ENCODE data around the gene BLVRA.

Gene BLVRA

DNA sequence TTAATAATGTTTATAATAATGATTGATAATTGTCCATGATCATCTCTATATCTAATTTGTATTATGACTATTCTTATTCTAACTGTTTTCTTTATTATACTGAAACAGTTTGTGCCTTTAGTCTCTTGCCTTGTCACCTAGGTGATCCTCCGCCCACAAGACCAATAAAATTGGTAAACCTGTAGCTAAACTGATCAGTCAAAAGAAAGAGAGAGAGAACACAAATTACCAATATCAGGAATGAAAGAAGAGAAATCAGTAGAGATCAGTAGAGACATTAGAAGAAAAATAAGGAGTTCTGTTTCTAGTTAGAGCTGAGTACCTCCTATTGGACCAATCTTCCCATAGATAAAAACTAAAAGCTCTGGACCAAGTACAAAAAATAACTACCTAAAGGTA lies 23.1 kb upstream of the BLVRA start:
- peak overlapping the region; percentile 90 for H3K27ac Mint-ChIP-seq
- H3K27me3 Mint-ChIP-seq = no peaks in the 10 kb centered on the region
- H3K36me3 Mint-ChIP-seq (ENCODE audit: low read depth) = no peaks in the 10 kb centered on the region
- peaks cover 26% of the 10 kb centered on the region for H3K4me1 Mint-ChIP-seq (ENCODE audit: low read depth)
- no peaks in the 10 kb centered on the region for H3K9me3 Mint-ChIP-seq
- H3K4me3 Mint-ChIP-seq = no peak overlapping the region
- DNase-seq = no peak

DNA sequence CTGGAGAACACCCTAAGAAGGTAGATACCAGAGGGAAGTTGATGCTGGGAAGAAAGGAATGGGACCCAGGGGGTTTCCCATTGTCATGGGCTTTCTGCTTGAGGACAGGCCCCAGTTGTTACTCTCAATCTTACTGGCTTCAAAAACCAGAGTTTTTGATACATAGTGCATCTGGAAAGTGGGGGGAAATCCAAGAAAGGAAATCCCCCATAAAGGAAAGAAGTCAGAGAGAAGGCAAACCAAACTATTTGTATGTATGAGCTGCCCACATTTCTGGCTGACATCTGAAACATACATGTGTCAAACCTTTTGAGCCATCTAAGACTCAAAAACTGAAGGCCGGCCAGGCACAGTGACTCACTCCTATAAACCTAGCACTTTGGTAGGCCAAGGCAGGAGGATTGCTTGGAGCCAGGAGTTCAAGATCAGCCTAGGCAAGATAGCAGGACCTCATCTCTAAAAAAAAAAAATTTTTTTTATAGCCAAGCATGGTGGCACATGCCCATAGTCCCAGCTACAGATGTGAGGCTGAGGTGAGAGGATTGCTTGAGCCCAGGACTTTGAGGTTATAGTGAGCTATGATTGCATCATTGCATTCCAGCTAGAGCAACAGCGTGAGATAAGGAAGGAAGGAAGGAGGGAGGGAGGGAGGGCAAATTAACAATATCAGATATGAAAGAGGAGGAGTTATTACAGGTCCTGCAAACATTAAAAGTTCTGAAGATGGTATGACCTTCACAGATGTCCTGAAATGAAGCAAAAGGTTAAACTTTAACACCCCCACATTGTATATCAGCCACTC lies 22.5 kb upstream of the BLVRA start:
- DNase-seq = no peak
- H3K4me3 Mint-ChIP-seq = no peak overlapping the region

DNA sequence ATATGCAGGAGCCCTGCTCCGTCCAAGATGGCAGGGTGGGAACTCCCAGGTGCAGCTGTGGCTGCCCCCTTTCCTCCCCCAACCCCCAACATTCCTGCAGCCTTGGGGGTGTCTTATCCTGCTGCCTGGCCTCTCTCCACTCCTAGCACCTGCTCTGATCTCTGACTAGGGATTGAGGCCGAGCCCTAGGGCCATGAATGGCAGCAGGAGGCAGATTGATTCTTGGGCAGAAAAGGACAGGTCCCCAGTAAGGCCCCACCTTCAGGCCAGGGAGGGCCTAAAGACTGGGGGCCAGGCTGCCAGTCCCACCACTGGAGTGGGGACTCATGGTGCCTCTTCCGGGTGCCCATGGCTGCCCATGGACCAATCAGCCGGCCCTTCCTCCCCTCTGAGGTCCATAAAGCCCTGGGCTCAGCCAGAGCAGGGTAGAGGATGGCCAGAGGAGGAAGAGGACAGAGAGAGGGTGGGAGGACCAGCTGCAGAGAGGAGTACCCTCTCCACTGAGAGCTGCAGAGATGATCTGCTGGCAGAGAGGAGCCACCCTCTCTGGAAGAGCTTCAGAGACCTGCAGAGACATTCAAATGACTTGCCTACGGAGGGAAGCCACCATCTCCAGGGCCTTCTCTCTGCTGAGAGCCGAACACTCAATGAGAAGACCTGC lies 20.9 kb upstream of the BLVRA start:
- Mint-ChIP-seq H3K36me3 (ENCODE audit: low read depth) (no peaks in the 10 kb centered on the region), H3K27ac (no peak overlapping the region), H3K27me3 (no peaks in the 10 kb centered on the region), H3K4me3 (no peak overlapping the region), H3K4me1 (ENCODE audit: low read depth) (peaks cover 23% of the 10 kb centered on the region), H3K9me3 (no peaks in the 10 kb centered on the region)
- no peak for DNase-seq

More for the DNA sequence above, 22.5 kb upstream of the BLVRA start:
- Mint-ChIP-seq H3K4me1 (ENCODE audit: low read depth) (peaks cover 26% of the 10 kb centered on the region), H3K9me3 (no peaks in the 10 kb centered on the region), H3K27ac (peak overlapping the region; percentile 90), H3K27me3 (no peaks in the 10 kb centered on the region), H3K36me3 (ENCODE audit: low read depth) (no peaks in the 10 kb centered on the region)

DNA sequence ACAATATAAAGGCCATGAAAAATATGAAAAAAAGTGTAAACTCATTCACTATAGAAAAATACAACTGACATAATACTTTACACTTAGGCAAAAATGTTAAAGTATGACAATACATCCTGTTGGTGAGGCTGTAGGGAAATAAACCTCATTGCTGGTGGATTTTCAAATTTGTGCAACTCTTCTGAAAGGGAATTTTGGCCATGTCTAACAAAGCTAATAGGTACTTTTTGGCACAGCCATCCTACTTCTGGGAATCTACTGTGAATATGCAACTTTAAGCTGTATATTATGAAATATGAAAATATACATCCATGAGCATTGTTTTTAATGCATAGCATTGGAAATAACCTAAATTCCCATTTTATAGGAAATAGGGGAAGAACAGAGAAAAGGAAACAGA lies 15.8 kb upstream of the BLVRA start:
- Mint-ChIP-seq H3K27ac (no peak overlapping the region), H3K27me3 (peaks cover 8% of the 10 kb centered on the region), H3K4me1 (ENCODE audit: low read depth) (no peaks in the 10 kb centered on the region), H3K36me3 (ENCODE audit: low read depth) (no peaks in the 10 kb centered on the region), H3K9me3 (no peaks in the 10 kb centered on the region), H3K4me3 (no peak overlapping the region)
- DNase-seq = no peak

DNA sequence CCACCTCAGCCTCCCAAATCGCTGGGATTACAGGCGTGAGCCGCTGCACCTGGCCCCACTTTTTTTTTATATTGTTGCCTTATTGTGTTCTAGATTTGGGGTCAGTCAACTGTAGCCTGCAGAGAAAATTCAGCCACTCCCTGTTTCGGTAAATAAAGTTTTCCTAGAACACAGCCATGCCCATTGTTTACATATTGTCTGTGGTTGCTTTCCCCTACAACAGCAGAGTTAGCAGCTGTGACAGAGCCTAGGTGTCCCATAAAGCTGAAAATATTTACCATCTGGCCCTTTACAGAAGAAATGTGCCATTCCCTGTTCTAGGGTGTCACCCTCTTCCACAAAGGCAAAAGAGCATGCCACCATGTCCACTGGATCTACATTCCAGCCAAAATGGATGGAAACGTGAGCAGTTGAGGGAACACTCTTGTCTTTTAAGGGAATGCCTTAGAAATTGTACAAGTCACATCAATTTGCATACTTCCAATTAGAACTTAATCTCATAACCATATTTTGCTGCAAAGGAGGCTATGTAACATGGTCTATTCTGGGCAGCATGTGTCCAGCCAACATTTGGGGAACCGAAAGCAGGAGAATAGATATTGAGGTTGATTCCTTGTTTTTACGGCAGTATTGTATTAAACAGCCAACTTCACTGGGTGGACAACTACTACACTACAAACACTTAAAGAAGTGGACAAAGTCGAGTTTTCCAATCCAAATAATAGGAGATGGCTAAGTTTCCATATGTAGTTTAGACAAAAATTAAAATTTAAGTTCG lies 11.0 kb upstream of the BLVRA start:
- no peak for DNase-seq
- Mint-ChIP-seq H3K36me3 (ENCODE audit: low read depth) (no peaks in the 10 kb centered on the region), H3K4me3 (no peak overlapping the region), H3K27me3 (peaks cover 20% of the 10 kb centered on the region), H3K9me3 (no peaks in the 10 kb centered on the region), H3K27ac (no peak overlapping the region), H3K4me1 (ENCODE audit: low read depth) (peaks cover 11% of the 10 kb centered on the region)

DNA sequence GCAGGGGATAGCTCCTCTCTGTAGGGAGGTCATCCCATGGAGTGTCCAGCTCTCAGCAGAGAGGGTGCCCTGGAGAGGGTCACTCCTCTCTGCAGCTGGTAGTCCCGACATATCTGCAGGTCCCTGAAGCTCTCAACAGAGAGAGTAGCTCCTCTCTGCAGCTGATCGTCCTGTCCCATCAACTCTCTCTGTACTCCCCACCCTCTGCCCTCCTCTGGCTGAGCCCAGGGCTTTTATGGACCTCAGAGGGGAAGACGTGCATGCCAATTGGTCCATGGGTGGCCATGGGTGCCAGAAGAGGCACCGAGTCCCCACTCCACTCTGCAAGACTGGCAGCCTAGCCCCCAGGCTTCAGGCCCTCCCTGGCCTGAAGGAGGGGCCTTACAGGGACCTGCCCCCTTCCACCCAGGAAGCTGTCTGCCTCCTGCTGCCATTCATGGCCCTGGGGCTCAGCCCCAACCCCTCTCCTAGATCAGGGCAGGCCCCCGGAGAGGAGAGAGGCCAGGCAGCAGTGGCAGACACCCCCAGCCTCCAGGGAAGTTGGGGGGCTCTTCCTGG lies 9.0 kb upstream of the BLVRA start:
- H3K9me3 Mint-ChIP-seq = no peaks in the 10 kb centered on the region
- no peak for DNase-seq
- H3K4me3 Mint-ChIP-seq = no peak overlapping the region
- H3K27me3 Mint-ChIP-seq = peaks cover 30% of the 10 kb centered on the region
- no peak overlapping the region for H3K27ac Mint-ChIP-seq
- peaks cover 17% of the 10 kb centered on the region for H3K4me1 Mint-ChIP-seq (ENCODE audit: low read depth)
- H3K36me3 Mint-ChIP-seq (ENCODE audit: low read depth) = no peaks in the 10 kb centered on the region

DNA sequence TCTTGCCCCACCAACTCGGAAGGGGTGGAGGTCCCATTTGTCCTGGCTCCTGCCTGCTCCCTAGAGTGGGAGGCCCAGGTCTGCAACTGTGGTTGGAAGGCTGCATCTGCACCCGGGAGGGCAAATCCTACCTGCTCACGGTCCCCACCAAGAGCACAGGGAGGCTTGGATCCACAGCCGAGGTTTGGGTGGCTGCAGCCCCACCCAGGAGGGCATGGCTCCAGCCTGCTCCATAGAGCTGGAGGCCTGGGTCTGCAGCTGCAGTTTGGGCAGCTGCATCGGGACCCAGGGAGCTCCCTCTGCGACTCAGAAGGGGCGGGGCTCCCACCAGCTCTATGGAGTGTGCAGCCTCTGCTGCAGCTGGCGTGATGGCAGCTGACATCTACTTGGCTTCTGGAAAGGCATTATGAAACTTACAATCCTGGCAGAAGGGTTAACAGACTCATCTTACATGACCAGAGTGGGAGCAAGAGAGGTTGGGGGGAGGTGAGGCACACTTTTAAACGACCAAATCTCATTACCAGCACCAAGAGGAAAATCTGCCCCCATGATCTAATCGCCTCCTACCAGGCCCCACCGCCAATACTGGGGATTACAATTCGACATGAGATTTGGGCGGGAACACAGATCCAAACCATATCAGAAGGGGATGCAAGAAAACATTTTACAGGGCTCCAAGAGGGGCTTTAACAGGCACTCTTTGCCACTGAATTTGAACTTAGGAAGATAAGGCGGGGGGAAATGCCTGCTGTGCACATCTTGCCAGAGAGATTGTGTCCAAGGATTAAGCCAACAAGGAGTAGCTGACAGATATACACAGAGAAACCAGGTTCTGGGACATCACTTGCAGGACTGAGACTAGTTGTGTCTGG lies 8.2 kb upstream of the BLVRA start:
- Mint-ChIP-seq H3K27me3 (peaks cover 30% of the 10 kb centered on the region), H3K9me3 (no peaks in the 10 kb centered on the region), H3K36me3 (ENCODE audit: low read depth) (no peaks in the 10 kb centered on the region), H3K4me3 (no peak overlapping the region), H3K27ac (peak overlapping the region; percentile 69), H3K4me1 (ENCODE audit: low read depth) (peaks cover 17% of the 10 kb centered on the region)
- DNase-seq = no peak

DNA sequence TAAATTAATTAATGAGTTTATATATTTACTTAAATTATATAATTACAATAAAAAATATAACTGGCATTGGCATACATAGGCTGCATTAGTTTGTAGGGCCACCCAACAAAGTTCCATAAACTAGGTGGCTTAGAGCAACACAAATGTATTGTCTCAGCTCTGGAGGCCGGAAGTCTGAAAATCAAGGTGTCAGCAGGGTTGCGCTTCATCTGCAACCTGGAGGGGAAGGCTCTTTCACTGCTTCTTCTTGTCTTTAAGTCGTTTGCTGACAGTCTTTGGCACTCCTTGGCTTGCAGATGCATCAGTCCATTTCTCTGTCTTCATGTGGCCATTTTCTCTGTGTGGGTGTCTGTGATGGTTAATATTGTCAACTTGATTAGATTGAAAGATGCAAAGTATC lies 6.1 kb upstream of the BLVRA start:
- no peak overlapping the region for H3K27ac Mint-ChIP-seq
- H3K4me3 Mint-ChIP-seq = no peak overlapping the region
- H3K4me1 Mint-ChIP-seq (ENCODE audit: low read depth) = peaks cover 32% of the 10 kb centered on the region
- H3K9me3 Mint-ChIP-seq = no peaks in the 10 kb centered on the region
- H3K27me3 Mint-ChIP-seq = peaks cover 35% of the 10 kb centered on the region
- no peaks in the 10 kb centered on the region for H3K36me3 Mint-ChIP-seq (ENCODE audit: low read depth)
- no peak for DNase-seq

DNA sequence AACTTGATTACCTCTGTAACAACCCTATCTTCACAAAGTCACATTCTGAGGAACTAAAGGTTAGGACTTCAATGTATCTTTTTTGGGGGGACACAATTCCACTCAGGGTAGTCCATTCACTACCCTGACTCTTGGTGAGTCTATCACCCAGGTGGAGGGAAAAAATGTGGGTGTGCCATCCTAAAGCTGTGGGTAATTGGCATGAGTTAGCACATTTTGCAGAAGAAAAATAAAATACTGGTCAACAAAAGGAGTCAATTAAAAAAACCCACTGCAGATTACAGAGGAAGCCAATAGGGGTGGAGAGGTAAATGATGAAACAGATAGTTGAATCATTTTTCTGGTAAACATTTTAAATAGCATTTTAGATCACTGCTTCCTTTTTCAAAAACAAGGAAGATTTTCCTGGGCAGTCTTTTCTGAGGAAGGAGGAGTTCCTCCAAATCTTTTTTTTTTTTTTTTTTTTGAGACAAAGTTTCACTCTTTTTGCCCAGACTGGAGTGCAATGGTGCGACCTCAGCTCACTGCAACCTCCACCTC lies 5.1 kb upstream of the BLVRA start:
- H3K36me3 Mint-ChIP-seq (ENCODE audit: low read depth) = no peaks in the 10 kb centered on the region
- no peak overlapping the region for H3K27ac Mint-ChIP-seq
- H3K4me1 Mint-ChIP-seq (ENCODE audit: low read depth) = peaks cover 39% of the 10 kb centered on the region
- H3K27me3 Mint-ChIP-seq = peaks cover 34% of the 10 kb centered on the region
- no peak overlapping the region for H3K4me3 Mint-ChIP-seq
- no peaks in the 10 kb centered on the region for H3K9me3 Mint-ChIP-seq
- no peak for DNase-seq

DNA sequence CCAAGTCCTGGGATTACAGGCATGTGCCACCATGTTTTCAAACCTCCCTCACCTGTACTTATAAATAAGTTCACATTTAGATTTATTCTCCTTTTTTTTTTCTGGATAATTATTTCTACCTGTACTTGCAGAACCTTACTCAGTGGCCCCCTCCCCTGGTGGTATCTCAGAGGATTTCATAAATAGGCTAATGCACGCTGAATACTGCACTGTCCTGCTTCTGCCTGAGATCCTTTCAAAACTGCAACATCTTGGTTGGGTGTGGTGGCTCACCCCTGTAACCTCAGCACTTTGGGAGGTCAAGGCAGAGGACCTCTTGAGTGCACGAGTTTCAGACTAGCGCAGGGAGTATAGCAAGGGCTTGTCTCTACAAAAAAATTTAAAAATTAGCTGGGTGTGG lies 4.6 kb upstream of the BLVRA start:
- H3K27ac Mint-ChIP-seq = no peak overlapping the region
- no peaks in the 10 kb centered on the region for H3K36me3 Mint-ChIP-seq (ENCODE audit: low read depth)
- DNase-seq = no peak
- H3K27me3 Mint-ChIP-seq = peaks cover 32% of the 10 kb centered on the region
- no peak overlapping the region for H3K4me3 Mint-ChIP-seq
- H3K4me1 Mint-ChIP-seq (ENCODE audit: low read depth) = peaks cover 39% of the 10 kb centered on the region
- no peaks in the 10 kb centered on the region for H3K9me3 Mint-ChIP-seq

DNA sequence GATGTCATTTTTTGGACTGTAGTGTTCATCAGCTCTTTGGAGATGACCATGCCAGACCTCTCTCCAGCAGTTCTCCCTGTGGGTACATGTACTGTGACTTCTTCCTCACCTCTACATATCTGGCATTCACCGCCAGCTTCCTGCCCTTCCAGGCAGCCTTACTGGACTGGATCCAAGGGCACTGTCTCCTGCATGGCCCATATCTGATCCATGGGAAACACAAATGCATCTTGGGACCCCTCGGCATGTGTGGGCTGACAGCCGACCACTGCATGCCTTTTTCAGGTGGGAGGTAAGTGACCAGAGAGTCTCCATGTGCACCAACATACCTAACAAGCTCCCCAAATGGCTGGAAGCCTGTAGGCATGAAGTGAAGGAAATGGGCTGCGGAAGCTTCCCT lies 3.9 kb upstream of the BLVRA start:
- H3K4me1 Mint-ChIP-seq (ENCODE audit: low read depth) = peaks cover 42% of the 10 kb centered on the region
- no peak for DNase-seq
- H3K27me3 Mint-ChIP-seq = peaks cover 27% of the 10 kb centered on the region
- no peak overlapping the region for H3K27ac Mint-ChIP-seq
- H3K4me3 Mint-ChIP-seq = no peak overlapping the region
- no peaks in the 10 kb centered on the region for H3K36me3 Mint-ChIP-seq (ENCODE audit: low read depth)
- H3K9me3 Mint-ChIP-seq = no peaks in the 10 kb centered on the region

DNA sequence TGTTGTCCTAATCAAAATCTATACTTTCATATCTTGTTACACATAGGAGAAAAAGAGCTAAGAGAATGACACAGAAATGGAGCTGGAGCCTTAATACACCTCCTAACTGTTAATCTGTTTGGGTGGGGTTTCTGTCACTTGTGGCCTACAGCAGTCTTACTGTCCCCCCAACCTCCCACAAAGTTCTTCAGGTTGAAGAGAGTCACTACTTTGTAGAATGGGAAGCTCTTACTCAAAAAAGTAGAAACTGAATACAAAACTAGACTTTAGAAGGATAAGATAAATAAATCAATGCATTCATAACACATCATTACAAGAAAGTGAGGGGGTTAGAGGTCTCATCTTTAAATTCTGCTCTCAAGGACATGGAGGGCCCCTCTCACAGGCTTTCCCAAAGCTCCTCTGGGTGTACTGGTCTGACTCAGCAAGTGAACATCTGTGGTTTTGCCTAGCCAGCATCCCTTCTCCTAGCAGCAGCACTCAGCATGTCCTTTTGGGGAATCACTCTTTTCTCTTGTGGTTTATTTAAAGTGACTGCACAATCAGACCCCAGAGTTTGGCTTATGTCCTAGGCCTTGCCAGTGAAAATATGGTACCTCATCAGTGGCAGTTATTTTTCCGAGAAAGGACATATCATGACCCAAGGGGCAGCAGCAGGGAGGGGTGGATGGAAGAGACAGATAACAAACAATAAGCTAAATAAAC lies 2.0 kb upstream of the BLVRA start:
- Mint-ChIP-seq H3K4me3 (no peak overlapping the region), H3K36me3 (ENCODE audit: low read depth) (no peaks in the 10 kb centered on the region), H3K27ac (no peak overlapping the region), H3K27me3 (peaks cover 27% of the 10 kb centered on the region), H3K9me3 (no peaks in the 10 kb centered on the region), H3K4me1 (ENCODE audit: low read depth) (peaks cover 39% of the 10 kb centered on the region)
- no peak for DNase-seq

DNA sequence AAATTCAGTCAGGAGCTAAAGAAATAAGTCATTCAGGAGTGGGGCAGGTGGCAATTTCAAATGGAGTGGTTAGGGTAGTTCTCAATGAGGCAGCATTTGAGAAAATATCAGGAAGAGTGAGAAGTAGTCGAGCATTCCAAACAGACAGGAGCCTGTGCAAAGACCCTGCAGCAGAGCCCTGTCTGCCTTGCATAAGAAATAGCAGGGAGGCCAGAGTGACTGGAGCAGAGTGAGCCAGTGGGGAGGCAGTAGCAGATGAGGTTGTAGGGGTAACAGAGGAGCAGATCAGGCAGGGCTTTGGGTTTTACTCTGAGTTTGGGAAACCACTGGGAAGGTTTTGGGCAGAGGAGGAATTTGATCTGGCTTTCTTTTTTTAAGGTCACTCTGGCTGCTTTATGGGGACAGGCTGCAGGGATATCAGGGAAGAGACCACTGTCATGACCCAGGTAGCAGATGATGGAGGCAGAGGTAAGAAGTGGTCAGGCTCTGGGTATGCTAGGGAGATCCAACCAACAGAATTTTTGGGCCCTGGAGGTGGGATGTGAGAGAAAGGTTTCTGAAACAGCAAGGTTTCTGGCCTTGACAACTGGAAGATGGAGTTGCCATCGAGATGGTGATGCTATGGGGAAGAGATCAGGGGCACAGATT lies 1.3 kb upstream of the BLVRA start:
- Mint-ChIP-seq H3K27ac (peak overlapping the region; percentile 77), H3K36me3 (ENCODE audit: low read depth) (no peaks in the 10 kb centered on the region), H3K4me1 (ENCODE audit: low read depth) (peaks cover 44% of the 10 kb centered on the region), H3K27me3 (peaks cover 27% of the 10 kb centered on the region), H3K4me3 (peak overlapping the region; percentile 73), H3K9me3 (no peaks in the 10 kb centered on the region)
- no peak for DNase-seq
